ENCODE data around the gene PICK1.

PICK1 gene

DNA sequence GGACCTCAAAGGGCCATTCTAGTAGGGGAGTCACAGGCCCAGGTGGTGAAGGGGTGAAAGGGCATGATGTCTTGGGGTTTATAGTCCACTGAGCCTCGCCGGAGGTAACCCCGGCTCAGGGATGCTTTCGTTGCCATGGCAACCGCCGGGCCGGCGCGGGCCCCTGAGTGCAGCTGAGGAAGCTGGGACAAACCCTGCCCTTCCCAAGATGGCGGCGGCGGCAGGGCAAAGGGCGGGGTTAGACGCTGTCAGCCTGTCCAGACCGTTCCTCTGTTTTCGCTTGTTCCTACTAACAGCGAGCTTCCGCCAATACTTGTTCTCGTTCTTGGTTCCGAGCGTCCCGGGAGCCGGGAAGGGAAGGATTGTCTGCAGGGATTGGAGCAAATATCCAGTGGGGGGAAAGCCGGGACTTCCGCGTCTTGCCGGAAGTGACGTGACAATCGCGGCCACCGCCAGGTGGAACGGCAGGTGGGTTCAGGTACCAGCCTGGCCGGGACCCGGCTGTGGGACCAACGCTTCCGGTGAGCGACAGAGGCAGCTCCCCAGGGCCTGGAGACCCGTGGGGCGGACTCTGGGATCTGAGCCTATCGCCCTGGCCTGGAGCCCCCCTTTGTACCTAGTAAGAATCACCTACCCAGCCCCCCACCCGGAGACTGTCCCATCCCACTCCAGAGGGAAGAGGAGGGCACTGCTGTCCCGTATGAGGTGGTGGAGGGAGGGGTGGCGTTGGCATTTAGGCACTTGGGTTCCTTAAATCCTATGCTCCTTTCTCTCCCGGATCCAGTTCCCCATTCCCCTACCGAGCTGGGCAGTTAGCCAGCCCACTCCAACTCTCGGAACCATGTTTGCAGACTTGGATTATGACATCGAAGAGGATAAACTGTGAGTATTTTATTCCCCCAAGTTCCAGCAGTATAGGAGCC is at the start of gene PICK1:
PICK1 (plus strand) TSS at position 436 of the 923 bp plus-strand sequence; CDS start at position 842, 406 bp downstream.
- DNase-seq (ENCODE audit: low spot score) = peak; percentile 77

- no peak for DNase-seq (ENCODE audit: low spot score)
These were observed 48.0 kb upstream of the PICK1 start for GRCh38 chr22:38009000-38009806.

DNA sequence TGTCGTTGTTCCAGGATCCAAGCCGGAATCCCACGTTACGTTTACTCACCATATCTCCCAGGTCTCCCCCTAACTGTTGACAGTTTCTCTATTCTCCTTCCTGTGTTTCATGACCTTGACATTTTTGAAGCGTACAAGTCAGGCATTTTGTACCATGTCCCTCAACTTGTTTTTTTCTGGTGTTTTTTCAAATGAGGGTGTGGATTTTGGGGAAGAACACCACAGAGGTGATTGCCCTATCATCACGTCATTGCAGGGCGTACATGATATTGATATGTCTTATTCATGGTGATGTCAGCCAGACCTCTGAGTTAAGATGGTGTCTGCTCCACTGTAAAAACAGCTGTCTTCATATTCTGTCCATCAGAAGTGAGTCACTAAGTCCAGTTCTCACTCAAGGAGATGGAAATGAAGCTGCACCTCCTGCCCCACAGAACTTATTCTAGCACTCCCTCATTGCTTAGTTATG is 44.6 kb upstream of the PICK1 start:
- DNase-seq (ENCODE audit: low spot score) = peak; percentile 50

GRCh38 chr22:38014083-38014482 is 43.1 kb upstream of the PICK1 start:
- DNase-seq (ENCODE audit: low spot score) = no peak

GRCh38 chr22:38016182-38017151 is 40.7 kb upstream of the PICK1 start:
- no peak for DNase-seq (ENCODE audit: low spot score)

- DNase-seq (ENCODE audit: low spot score) = no peak
These were observed 39.8 kb upstream of the PICK1 start for GRCh38 chr22:38017272-38017920.

DNA sequence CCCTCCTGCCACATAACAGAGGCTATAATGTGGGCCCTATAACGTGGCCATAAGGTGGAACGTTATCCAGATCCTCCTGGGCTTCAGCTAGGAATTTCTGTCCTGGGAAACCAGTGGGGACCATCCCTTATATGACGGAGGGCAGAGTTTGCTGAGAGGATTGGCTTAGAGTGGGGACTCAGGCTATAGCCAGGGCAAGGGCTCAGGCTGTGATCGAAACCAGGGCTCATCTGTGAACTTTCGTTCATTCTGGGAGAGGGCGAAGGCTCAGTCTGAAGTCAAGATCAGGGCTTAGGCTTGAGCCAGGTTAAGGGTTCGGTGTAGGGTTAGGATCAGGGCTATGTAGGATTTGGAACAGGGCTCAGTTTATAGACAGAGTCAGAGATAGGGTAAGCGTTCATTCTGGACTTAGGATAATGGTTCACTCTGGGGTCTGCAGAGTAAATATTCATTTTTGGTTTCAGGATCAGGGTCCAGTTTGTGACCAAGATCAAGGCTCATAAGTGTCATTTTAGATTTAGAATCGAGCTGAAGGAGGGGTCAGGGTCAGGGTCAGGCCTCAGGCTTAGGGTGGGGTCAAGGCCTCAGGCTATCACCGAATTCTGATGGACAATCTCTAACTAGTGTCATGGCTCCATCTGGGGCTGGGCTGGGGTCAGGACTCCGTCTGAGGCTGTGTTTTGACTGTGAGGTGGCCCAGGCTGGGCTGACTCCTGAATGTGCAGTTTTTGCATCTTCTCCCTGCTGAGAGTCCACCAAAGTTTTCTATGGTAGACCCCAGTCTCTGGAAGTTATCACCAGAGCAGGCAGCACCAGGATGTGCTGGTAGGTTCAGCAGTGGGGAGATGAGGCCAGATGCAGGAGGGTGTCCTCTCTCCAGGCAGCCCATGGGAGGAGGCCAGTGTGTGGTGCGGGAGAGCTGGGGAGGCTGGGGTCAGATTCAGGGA is 39.0 kb upstream of the PICK1 start:
- DNase-seq (ENCODE audit: low spot score) = no peak

DNA sequence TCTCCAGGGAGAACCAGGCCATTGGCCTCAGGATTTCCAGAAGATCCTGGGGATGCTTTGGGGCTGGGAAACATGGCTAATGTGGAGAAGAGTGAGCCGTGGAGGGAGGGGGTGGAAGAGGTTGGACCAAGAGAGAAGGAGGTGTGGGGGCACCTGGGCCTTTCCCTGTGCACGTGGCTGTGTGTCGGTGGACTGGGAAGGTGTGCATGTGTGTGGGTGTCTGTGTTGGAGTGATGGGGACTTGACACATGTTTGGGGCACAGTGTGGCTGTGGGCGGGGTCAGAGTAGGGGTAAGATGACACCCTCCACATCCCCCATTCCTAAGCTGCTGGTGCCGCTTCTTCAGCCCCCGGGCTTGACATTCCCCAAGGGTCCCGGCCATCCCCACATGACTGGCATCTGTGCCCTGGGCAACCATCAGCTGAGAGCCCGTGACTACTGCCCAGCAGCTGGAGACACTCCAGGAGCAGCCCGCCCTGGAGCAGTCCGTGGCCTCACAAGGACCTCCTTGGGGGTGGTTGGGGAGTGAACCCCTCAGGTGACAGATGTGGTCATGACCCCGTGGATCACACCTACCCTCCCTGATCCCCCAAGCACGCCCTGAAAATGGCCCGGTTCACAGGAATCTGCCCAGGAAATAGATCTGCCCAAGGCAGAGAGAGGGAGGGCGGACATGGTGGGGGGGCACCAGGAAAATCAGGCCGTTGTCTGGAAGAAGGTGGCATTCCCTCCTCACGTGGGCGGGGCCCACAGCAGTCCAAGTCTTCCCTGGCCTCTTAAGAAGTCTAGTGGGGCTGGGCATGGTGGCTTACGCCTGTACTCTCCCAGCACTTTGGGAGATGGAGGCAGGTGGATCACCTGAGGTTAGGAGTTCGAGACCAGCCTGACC is 38.0 kb upstream of the PICK1 start:
- no peak for DNase-seq (ENCODE audit: low spot score)

- DNase-seq (ENCODE audit: low spot score) = no peak
These were observed 36.0 kb upstream of the PICK1 start for GRCh38 chr22:38021206-38021605.

DNA sequence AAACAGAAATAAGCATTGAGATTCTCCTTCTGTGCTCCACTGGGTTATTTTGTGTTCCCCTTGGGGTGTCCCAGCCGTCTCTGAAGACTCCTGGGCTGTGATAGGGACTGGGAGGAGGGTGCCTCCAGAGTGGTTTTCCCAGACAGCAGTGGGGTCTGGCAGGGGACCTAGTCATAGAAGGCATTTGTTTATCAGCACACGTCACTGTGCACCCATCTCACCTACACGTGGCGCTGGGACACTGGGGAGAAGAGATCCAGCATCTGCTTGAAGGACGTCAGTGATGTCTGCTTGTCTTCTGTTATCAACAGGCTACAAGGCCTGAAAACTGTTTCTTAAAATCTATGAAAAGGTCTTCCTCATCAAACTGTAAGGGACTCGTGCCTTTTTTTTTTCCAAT is 34.2 kb upstream of the PICK1 start:
- no peak for DNase-seq (ENCODE audit: low spot score)

GRCh38 chr22:38025514-38025913 is 31.7 kb upstream of the PICK1 start:
- no peak for DNase-seq (ENCODE audit: low spot score)

DNA sequence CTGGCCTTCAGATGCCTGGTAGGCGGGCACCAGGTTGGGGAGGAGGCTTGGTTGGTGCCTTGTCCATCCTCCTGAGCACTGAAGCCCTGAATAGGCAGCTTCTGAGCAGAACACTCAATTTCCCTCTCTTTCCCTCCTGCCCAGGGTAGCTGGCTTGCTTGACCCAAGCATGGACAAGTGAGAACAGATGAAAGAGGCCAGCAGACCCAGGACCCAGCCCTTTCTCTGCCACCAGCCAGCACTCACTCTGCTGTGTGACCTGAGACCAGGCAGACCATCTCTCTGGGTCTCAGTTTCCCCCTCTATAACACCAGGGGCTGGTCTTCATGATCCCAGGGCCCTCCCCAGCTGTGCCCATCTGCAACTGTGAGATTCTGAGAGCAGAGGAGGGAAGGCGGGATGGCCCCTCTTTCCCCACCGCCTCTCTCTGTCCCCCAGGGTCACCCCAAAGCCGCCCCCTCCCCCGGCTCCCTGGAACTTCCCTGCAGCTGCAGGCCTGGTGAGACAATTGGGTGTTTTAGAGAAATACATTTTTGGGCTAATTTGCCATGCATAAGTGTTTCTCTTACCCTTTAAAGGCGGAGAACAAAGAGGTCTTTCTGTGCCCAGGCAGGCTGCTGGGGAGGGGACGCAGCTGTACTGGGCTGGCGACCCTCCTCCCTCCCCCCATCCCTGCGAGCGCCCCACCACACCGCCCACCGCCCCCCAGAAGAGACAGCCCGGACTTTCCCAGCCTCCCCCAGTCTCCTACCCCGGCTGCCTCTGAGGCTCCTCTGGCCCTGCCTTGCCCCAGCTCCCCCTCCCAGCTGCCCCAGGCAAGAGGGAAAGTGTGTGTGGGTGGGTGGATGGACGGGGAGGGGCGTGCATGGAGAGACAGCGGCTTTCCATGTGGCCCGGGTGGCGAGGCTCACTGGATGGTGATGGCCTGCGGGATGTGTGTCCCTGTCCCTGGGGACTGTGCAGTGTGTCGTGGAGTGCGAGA is 30.8 kb upstream of the PICK1 start:
- no peak for DNase-seq (ENCODE audit: low spot score)

DNA sequence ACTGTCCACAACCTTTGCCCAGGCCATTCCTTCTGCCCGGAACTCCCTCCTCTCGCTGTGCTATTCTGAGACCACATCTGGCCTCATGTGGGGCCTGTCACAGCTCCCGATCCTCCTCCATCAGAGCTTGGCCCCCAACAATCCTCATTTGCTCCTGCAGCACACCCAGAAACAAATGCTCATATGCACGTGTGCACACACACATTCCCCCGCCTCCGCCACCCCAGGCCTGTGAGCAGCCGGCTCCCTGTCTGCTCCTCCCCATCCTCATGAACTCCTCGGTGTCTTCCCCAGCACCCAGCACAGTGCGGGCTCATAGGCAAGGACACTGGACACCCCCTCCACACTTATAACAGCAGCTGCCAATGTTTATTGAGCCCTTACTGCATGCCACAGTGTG is 29.7 kb upstream of the PICK1 start:
- no peak for DNase-seq (ENCODE audit: low spot score)

- DNase-seq (ENCODE audit: low spot score) = no peak
These were observed 28.7 kb upstream of the PICK1 start for GRCh38 chr22:38028344-38029130.

- DNase-seq (ENCODE audit: low spot score) = no peak
These were observed 27.8 kb upstream of the PICK1 start for GRCh38 chr22:38029370-38029769.

GRCh38 chr22:38029901-38030300 is 27.3 kb upstream of the PICK1 start:
- no peak for DNase-seq (ENCODE audit: low spot score)

All from RKO (cell line).